ENCODE results near the gene CLEC4E.
"Not testable (repeated sequence)": the region's sequence is repeated elsewhere in the genome, so short reads cannot be mapped to it uniquely, and the experiment has no call there.

The CLEC4E gene

GRCh38 chr12:8540831-8541230 lies at the start of gene CLEC4E:
TSS of gene CLEC4E (minus strand) at chr12:8540905. CDS start at chr12:8540797, 108 bp downstream.
- H3K9me3 ChIP-seq (ENCODE audit: control insufficient read depth in 1 of 2, low read length in 2 of 2); H3K36me3 ChIP-seq (ENCODE audit: control insufficient read depth in 1 of 2, insufficient read depth in 2 of 2, low read length in 2 of 2); H3K27ac ChIP-seq (ENCODE audit: low read depth, low read length); H3K4me3 ChIP-seq (ENCODE audit: low read depth in 1 of 2, low read length in 2 of 2); H3K4me1 ChIP-seq (ENCODE audit: control insufficient read depth in 1 of 2, insufficient read depth in 2 of 2, low read length in 2 of 2); H3K27me3 ChIP-seq (ENCODE audit: control insufficient read depth in 1 of 2, insufficient read depth in 2 of 2, low read length in 2 of 2); H3K9ac ChIP-seq (ENCODE audit: low read depth in 1 of 2, low read length in 2 of 2): not testable (repeated sequence)

DNA sequence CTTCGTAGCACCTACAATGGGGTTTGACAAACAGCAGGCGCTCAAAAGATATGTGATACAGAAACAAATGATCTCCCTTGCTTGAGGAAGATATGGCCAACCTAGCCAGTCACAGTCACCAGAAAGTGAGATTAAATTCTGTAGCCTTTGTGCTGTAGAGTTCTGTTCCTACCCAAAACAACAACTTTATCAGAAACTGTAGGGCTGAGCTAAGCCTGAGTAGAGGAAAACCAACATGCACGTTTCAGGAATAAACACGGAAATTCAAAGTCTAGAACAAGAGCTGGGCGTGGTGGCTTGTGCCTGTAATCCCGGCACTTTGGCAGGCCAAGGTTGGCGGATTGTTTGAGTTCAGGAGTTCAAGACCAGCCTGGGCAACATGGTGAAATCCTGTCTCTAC lies 49.0 kb upstream of the CLEC4E start:
- Histone ChIP-seq H3K27ac (ENCODE audit: low read depth, low read length) (no peak overlapping the region), H3K36me3 (ENCODE audit: control insufficient read depth in 1 of 2, insufficient read depth in 2 of 2, low read length in 2 of 2) (no peaks in the 10 kb centered on the region)

GRCh38 chr12:8584478-8584877 lies 43.8 kb upstream of the CLEC4E start:
- H3K9ac ChIP-seq (ENCODE audit: low read depth in 1 of 2, low read length in 2 of 2); H3K27ac ChIP-seq (ENCODE audit: low read depth, low read length); H3K4me1 ChIP-seq (ENCODE audit: control insufficient read depth in 1 of 2, insufficient read depth in 2 of 2, low read length in 2 of 2); H3K36me3 ChIP-seq (ENCODE audit: control insufficient read depth in 1 of 2, insufficient read depth in 2 of 2, low read length in 2 of 2); H3K27me3 ChIP-seq (ENCODE audit: control insufficient read depth in 1 of 2, insufficient read depth in 2 of 2, low read length in 2 of 2); H3K9me3 ChIP-seq (ENCODE audit: control insufficient read depth in 1 of 2, low read length in 2 of 2); H3K4me3 ChIP-seq (ENCODE audit: low read depth in 1 of 2, low read length in 2 of 2): not testable (repeated sequence)

More for the DNA sequence above, 49.0 kb upstream of the CLEC4E start:
- Histone ChIP-seq H3K9ac (ENCODE audit: low read depth in 1 of 2, low read length in 2 of 2) (no peak overlapping the region), H3K9me3 (ENCODE audit: control insufficient read depth in 1 of 2, low read length in 2 of 2) (no peaks in the 10 kb centered on the region), H3K4me1 (ENCODE audit: control insufficient read depth in 1 of 2, insufficient read depth in 2 of 2, low read length in 2 of 2) (no peaks in the 10 kb centered on the region), H3K27me3 (ENCODE audit: control insufficient read depth in 1 of 2, insufficient read depth in 2 of 2, low read length in 2 of 2) (no peaks in the 10 kb centered on the region), H3K4me3 (ENCODE audit: low read depth in 1 of 2, low read length in 2 of 2) (no peak overlapping the region)

- Histone ChIP-seq H3K4me3 (ENCODE audit: low read depth in 1 of 2, low read length in 2 of 2) (no peak overlapping the region), H3K9ac (ENCODE audit: low read depth in 1 of 2, low read length in 2 of 2) (no peak overlapping the region), H3K36me3 (ENCODE audit: control insufficient read depth in 1 of 2, insufficient read depth in 2 of 2, low read length in 2 of 2) (no peaks in the 10 kb centered on the region), H3K27me3 (ENCODE audit: control insufficient read depth in 1 of 2, insufficient read depth in 2 of 2, low read length in 2 of 2) (no peaks in the 10 kb centered on the region), H3K27ac (ENCODE audit: low read depth, low read length) (no peak overlapping the region), H3K4me1 (ENCODE audit: control insufficient read depth in 1 of 2, insufficient read depth in 2 of 2, low read length in 2 of 2) (no peaks in the 10 kb centered on the region), H3K9me3 (ENCODE audit: control insufficient read depth in 1 of 2, low read length in 2 of 2) (no peaks in the 10 kb centered on the region)
Observed at GRCh38 chr12:8584004-8584403, 43.3 kb upstream of the CLEC4E start.

DNA sequence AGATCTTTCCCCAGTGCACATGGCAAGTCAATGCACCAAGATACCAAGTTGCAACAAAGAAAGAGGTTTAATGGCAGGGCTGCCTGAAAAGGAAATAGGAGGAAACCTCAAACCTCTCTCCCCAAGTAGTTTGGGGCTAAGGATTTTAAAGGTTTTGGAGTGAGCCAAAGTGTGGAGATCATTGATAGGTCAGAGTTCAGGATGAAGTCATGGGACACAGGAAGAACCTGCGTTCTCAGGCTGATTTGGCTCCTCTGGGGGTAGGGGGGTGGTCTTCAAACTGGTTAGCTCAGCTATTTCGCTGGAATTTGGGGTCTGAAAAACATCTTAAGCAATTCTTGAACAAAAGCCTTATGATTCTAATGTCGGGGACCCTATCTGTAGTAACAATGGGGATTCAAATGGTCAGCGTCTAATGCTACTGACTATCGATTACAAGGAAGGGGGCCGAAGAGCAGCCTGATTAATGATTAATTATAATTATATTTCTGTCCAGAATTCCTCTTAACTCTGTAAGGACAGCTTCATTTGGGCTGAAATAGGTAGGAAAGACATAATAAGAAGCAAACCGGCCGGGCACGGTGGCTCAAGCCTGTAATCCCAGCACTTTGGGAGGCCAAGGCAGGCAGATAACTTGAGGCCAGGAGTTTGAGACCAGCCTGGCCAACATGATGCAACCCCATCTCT lies 40.5 kb upstream of the CLEC4E start:
- no peak overlapping the region for H3K9ac ChIP-seq (ENCODE audit: low read depth in 1 of 2, low read length in 2 of 2)
- no peaks in the 10 kb centered on the region for H3K9me3 ChIP-seq (ENCODE audit: control insufficient read depth in 1 of 2, low read length in 2 of 2)
- no peaks in the 10 kb centered on the region for H3K36me3 ChIP-seq (ENCODE audit: control insufficient read depth in 1 of 2, insufficient read depth in 2 of 2, low read length in 2 of 2)
- no peak overlapping the region for H3K27ac ChIP-seq (ENCODE audit: low read depth, low read length)
- no peaks in the 10 kb centered on the region for H3K4me1 ChIP-seq (ENCODE audit: control insufficient read depth in 1 of 2, insufficient read depth in 2 of 2, low read length in 2 of 2)
- no peaks in the 10 kb centered on the region for H3K27me3 ChIP-seq (ENCODE audit: control insufficient read depth in 1 of 2, insufficient read depth in 2 of 2, low read length in 2 of 2)
- no peak overlapping the region for H3K4me3 ChIP-seq (ENCODE audit: low read depth in 1 of 2, low read length in 2 of 2)

- H3K4me3 ChIP-seq (ENCODE audit: low read depth in 1 of 2, low read length in 2 of 2) = no peak overlapping the region
- H3K36me3 ChIP-seq (ENCODE audit: control insufficient read depth in 1 of 2, insufficient read depth in 2 of 2, low read length in 2 of 2) = no peaks in the 10 kb centered on the region
- H3K27me3 ChIP-seq (ENCODE audit: control insufficient read depth in 1 of 2, insufficient read depth in 2 of 2, low read length in 2 of 2) = no peaks in the 10 kb centered on the region
- no peak overlapping the region for H3K9ac ChIP-seq (ENCODE audit: low read depth in 1 of 2, low read length in 2 of 2)
- H3K9me3 ChIP-seq (ENCODE audit: control insufficient read depth in 1 of 2, low read length in 2 of 2) = no peaks in the 10 kb centered on the region
- H3K27ac ChIP-seq (ENCODE audit: low read depth, low read length) = no peak overlapping the region
- H3K4me1 ChIP-seq (ENCODE audit: control insufficient read depth in 1 of 2, insufficient read depth in 2 of 2, low read length in 2 of 2) = no peaks in the 10 kb centered on the region
Observed at GRCh38 chr12:8577879-8578278, 37.2 kb upstream of the CLEC4E start.

DNA sequence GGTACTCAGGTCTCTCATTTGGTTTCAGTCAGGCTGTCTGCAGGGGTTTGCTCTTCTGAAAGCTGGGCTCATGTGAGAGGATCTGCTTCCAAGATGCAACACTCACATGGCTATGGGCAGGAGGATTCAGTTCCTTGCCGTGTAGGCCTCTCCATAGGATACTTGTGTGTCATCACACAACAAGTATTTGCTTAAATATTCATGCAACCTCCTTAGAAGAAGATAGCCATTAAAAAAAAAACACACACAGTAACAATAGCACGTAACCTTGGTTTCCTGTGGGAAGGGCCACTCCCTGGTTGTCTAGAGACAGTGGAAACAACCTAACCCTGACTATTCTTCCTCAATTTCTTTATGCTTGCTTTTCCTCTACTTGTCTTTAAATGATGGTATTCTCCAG lies 31.8 kb upstream of the CLEC4E start:
- no peak overlapping the region for H3K4me3 ChIP-seq (ENCODE audit: low read depth in 1 of 2, low read length in 2 of 2)
- no peaks in the 10 kb centered on the region for H3K9me3 ChIP-seq (ENCODE audit: control insufficient read depth in 1 of 2, low read length in 2 of 2)
- no peak overlapping the region for H3K27ac ChIP-seq (ENCODE audit: low read depth, low read length)
- H3K4me1 ChIP-seq (ENCODE audit: control insufficient read depth in 1 of 2, insufficient read depth in 2 of 2, low read length in 2 of 2) = no peaks in the 10 kb centered on the region
- H3K27me3 ChIP-seq (ENCODE audit: control insufficient read depth in 1 of 2, insufficient read depth in 2 of 2, low read length in 2 of 2) = no peaks in the 10 kb centered on the region
- no peaks in the 10 kb centered on the region for H3K36me3 ChIP-seq (ENCODE audit: control insufficient read depth in 1 of 2, insufficient read depth in 2 of 2, low read length in 2 of 2)
- no peak overlapping the region for H3K9ac ChIP-seq (ENCODE audit: low read depth in 1 of 2, low read length in 2 of 2)

DNA sequence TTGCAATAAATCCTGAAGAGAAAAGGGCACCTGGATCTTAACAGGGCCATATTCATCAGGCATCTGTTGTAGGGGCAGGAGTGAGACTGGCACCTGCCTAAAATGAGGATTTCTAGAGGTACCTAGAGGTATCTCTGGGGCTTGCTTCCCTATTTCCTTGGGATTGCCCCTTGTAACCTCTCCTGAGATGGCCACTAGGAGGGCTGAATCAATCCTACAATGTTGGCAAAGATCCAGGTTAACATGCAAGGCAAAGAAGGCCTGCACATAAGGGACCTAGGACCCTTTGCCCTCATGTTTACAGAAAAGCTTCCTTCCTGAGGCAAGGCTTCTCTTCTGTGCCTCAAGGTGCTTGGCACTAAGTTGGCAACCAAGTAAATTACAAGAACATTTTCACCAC lies 25.8 kb upstream of the CLEC4E start:
- Histone ChIP-seq H3K9me3 (ENCODE audit: control insufficient read depth in 1 of 2, low read length in 2 of 2) (no peaks in the 10 kb centered on the region), H3K27ac (ENCODE audit: low read depth, low read length) (no peak overlapping the region), H3K4me3 (ENCODE audit: low read depth in 1 of 2, low read length in 2 of 2) (no peak overlapping the region), H3K9ac (ENCODE audit: low read depth in 1 of 2, low read length in 2 of 2) (no peak overlapping the region), H3K4me1 (ENCODE audit: control insufficient read depth in 1 of 2, insufficient read depth in 2 of 2, low read length in 2 of 2) (no peaks in the 10 kb centered on the region), H3K27me3 (ENCODE audit: control insufficient read depth in 1 of 2, insufficient read depth in 2 of 2, low read length in 2 of 2) (no peaks in the 10 kb centered on the region), H3K36me3 (ENCODE audit: control insufficient read depth in 1 of 2, insufficient read depth in 2 of 2, low read length in 2 of 2) (no peaks in the 10 kb centered on the region)

DNA sequence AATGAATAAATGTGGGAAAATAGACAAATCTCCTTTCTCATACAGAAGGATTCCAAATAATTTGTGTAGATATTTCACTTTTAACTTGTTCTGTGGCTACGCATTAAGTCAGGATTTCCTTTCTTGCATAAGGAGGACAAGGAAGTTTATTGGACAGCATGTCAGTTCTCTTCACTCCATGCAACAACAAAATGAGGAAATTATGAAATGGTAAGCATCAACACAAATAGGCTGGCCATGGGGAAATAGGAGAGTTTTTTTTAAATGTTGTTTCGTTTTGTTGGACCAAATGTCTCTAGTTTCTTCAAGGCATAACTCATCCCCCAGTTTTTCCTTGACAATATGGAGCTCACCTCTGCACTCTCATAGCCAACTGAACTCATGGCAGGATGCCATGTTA lies 25.3 kb upstream of the CLEC4E start:
- not testable (repeated sequence) for H3K4me3 ChIP-seq (ENCODE audit: low read depth in 1 of 2, low read length in 2 of 2); H3K36me3 ChIP-seq (ENCODE audit: control insufficient read depth in 1 of 2, insufficient read depth in 2 of 2, low read length in 2 of 2); H3K27me3 ChIP-seq (ENCODE audit: control insufficient read depth in 1 of 2, insufficient read depth in 2 of 2, low read length in 2 of 2); H3K9me3 ChIP-seq (ENCODE audit: control insufficient read depth in 1 of 2, low read length in 2 of 2); H3K27ac ChIP-seq (ENCODE audit: low read depth, low read length); H3K9ac ChIP-seq (ENCODE audit: low read depth in 1 of 2, low read length in 2 of 2); H3K4me1 ChIP-seq (ENCODE audit: control insufficient read depth in 1 of 2, insufficient read depth in 2 of 2, low read length in 2 of 2)

- H3K4me1 ChIP-seq (ENCODE audit: control insufficient read depth in 1 of 2, insufficient read depth in 2 of 2, low read length in 2 of 2) = peaks cover 0 to 3% of the 10 kb centered on the region in 2 donors
- no peaks in the 10 kb centered on the region for H3K36me3 ChIP-seq (ENCODE audit: control insufficient read depth in 1 of 2, insufficient read depth in 2 of 2, low read length in 2 of 2)
- no peaks in the 10 kb centered on the region for H3K27me3 ChIP-seq (ENCODE audit: control insufficient read depth in 1 of 2, insufficient read depth in 2 of 2, low read length in 2 of 2)
- no peak overlapping the region for H3K9ac ChIP-seq (ENCODE audit: low read depth in 1 of 2, low read length in 2 of 2)
- H3K27ac ChIP-seq (ENCODE audit: low read depth, low read length) = no peak overlapping the region
- no peak overlapping the region for H3K4me3 ChIP-seq (ENCODE audit: low read depth in 1 of 2, low read length in 2 of 2)
- H3K9me3 ChIP-seq (ENCODE audit: control insufficient read depth in 1 of 2, low read length in 2 of 2) = no peaks in the 10 kb centered on the region
Observed at GRCh38 chr12:8564656-8565055, 24.0 kb upstream of the CLEC4E start.

- Histone ChIP-seq H3K4me3 (ENCODE audit: low read depth in 1 of 2, low read length in 2 of 2) (no peak overlapping the region), H3K27me3 (ENCODE audit: control insufficient read depth in 1 of 2, insufficient read depth in 2 of 2, low read length in 2 of 2) (no peaks in the 10 kb centered on the region), H3K36me3 (ENCODE audit: control insufficient read depth in 1 of 2, insufficient read depth in 2 of 2, low read length in 2 of 2) (no peaks in the 10 kb centered on the region), H3K27ac (ENCODE audit: low read depth, low read length) (no peak overlapping the region), H3K9ac (ENCODE audit: low read depth in 1 of 2, low read length in 2 of 2) (no peak overlapping the region), H3K4me1 (ENCODE audit: control insufficient read depth in 1 of 2, insufficient read depth in 2 of 2, low read length in 2 of 2) (peaks cover 0 to 3% of the 10 kb centered on the region in 2 donors), H3K9me3 (ENCODE audit: control insufficient read depth in 1 of 2, low read length in 2 of 2) (no peaks in the 10 kb centered on the region)
Observed at GRCh38 chr12:8563356-8563755, 22.7 kb upstream of the CLEC4E start.
